Brain microvascular endothelial cell (primary cell): ENCODE data around the gene MAP4K3.

Experiments
- DNase-seq: peaks from one replicate; pipeline ENCODE4 v3.0.0-alpha.2; 2020
- H3K27ac ChIP-seq: fragments of 250-450 bp; sonication (Bioruptor Pico); 2 replicates; pipeline ENCODE4 v1.5.1; 2020; ENCODE audit warnings: mild to moderate bottlenecking, moderate library complexity
- H3K27me3 ChIP-seq: fragments of 250-450 bp; sonication (Bioruptor Pico); replicated peaks from 2 replicates; pipeline ENCODE4 v1.5.1; 2020; ENCODE audit warnings: mild to moderate bottlenecking
- H3K36me3 ChIP-seq: fragments of 250-450 bp; sonication (Bioruptor Pico); replicated peaks from 2 replicates; pipeline ENCODE4 v1.5.1; 2020; ENCODE audit warnings: mild to moderate bottlenecking
- H3K4me3 ChIP-seq: 2 replicates; pipeline ENCODE4 v1.5.1; 2011; ENCODE audit warnings: low read depth, mild to moderate bottlenecking, control low read depth, low read length, moderate library complexity
- in situ Hi-C: cut with HindIII; loops from 2 replicates; pipeline ENCODE4 v1.10.0; 2017; ENCODE audit warnings: low sequenced_read_pairs, low pct_ligation_motif_present
- TF ChIP-seq, protein P1 (sequence below): IDR thresholded peaks from 2 replicates; pipeline ENCODE4 v1.5.1; 2011; ENCODE audit warnings: low read depth, mild to moderate bottlenecking, moderate library complexity, low read length, control low read depth, inconsistent platforms; ENCODE audit errors: missing control alignments

MAP4K3 gene

GRCh38 chr2:39469807-39470206 lies 32.7 kb upstream of the MAP4K3 start:
- TF ChIP-seq, protein P1, sequence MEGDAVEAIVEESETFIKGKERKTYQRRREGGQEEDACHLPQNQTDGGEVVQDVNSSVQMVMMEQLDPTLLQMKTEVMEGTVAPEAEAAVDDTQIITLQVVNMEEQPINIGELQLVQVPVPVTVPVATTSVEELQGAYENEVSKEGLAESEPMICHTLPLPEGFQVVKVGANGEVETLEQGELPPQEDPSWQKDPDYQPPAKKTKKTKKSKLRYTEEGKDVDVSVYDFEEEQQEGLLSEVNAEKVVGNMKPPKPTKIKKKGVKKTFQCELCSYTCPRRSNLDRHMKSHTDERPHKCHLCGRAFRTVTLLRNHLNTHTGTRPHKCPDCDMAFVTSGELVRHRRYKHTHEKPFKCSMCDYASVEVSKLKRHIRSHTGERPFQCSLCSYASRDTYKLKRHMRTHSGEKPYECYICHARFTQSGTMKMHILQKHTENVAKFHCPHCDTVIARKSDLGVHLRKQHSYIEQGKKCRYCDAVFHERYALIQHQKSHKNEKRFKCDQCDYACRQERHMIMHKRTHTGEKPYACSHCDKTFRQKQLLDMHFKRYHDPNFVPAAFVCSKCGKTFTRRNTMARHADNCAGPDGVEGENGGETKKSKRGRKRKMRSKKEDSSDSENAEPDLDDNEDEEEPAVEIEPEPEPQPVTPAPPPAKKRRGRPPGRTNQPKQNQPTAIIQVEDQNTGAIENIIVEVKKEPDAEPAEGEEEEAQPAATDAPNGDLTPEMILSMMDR, result no peak
- in situ Hi-C loops, result no loop called here
- H3K27me3 ChIP-seq, result no peaks in the 10 kb centered on the region
- H3K4me3 ChIP-seq, result no peak overlapping the region
- H3K27ac ChIP-seq, result peak overlapping the region; percentile 0
- peak; percentile 66 for DNase-seq
- no peaks in the 10 kb centered on the region for H3K36me3 ChIP-seq

DNA sequence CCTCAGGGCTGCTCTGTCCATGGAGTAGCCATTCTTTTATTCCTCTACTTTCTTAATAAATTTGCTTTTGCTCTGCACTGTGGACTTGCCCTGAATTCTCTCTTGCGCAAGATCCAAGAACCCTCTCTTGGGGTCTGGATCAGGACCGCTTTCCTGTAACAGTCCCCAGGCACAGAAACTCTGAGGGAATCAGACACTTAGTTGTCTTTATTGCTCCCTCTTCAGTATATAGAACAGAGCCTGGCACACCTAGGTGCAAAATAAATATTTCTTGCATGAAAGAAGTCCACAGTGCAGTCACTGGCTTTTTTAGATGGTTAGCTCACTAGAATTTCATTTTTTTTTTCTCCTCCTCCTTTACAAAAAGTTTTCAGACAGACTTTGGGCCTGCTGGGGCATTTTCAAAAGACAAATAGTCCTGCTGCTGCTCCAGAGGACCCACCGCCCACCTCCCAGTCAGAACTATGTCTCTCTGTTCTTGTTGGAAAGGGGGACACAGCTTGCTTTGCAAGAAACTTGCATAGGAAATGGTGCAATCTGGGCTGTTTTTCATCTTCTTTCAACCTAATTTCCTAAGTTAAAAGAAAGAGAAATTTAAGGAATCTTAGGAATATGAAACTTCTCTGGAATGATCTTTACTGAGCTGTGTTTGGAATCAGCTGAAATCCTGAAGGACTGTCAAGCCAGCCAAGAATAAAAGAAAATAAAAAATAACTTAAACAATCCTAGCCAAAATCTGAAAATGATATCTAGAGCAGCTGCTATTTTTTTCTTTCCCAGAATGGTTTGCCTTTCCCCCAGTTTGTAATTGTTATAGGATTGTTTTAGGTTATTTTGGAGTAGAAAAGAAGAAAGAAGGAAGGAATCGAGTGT lies 31.7 kb upstream of the MAP4K3 start:
- H3K4me3 ChIP-seq, result no peak overlapping the region
- no peaks in the 10 kb centered on the region for H3K36me3 ChIP-seq
- TF ChIP-seq, protein P1, result no peak
- DNase-seq, result no peak
- H3K27me3 ChIP-seq, result no peaks in the 10 kb centered on the region
- peak overlapping the region; percentile 0 for H3K27ac ChIP-seq
- in situ Hi-C loops, result no loop called here

- in situ Hi-C loops, result no loop called here
- no peak for DNase-seq
- TF ChIP-seq, protein P1, result no peak
Measured at GRCh38 chr2:39466311-39466710, 29.2 kb upstream of the MAP4K3 start.

GRCh38 chr2:39464864-39465263 lies 27.8 kb upstream of the MAP4K3 start:
- no peaks in the 10 kb centered on the region for H3K36me3 ChIP-seq
- no peaks in the 10 kb centered on the region for H3K27me3 ChIP-seq
- in situ Hi-C loops, result no loop called here
- DNase-seq, result no peak
- TF ChIP-seq, protein P1, result no peak
- H3K27ac ChIP-seq, result no peak overlapping the region
- no peak overlapping the region for H3K4me3 ChIP-seq

More at GRCh38 chr2:39466311-39466710, 29.2 kb upstream of the MAP4K3 start:
- Histone ChIP-seq H3K4me3 (no peak overlapping the region), H3K27ac (no peak overlapping the region), H3K36me3 (no peaks in the 10 kb centered on the region), H3K27me3 (no peaks in the 10 kb centered on the region)

DNA sequence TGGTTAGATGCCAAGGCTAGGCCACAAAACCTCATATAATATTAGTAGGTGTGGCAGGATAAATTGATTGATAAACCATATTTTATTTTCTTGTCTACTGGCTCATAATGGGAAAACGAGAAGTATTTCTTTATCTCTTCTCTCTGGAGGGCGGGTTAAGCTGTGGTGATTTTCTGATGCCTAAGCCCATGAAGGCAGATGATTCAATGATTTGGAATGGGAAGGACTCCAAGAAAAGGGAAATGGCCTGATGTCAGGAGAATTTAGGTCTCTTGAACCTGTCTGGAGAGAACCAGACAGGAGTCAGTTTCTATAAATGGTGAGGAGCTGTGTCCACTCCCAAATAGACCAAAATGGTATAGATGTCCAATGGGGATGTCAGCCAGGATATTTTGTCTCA lies 18.7 kb upstream of the MAP4K3 start:
- H3K4me3 ChIP-seq, result no peak overlapping the region
- peak; percentile 88 for DNase-seq
- in situ Hi-C loops, result no loop called here
- H3K36me3 ChIP-seq, result no peaks in the 10 kb centered on the region
- TF ChIP-seq, protein P1, result no peak
- no peaks in the 10 kb centered on the region for H3K27me3 ChIP-seq
- H3K27ac ChIP-seq, result peak overlapping the region; percentile 51
